ENCODE data around the gene COLQ.

The COLQ gene

DNA sequence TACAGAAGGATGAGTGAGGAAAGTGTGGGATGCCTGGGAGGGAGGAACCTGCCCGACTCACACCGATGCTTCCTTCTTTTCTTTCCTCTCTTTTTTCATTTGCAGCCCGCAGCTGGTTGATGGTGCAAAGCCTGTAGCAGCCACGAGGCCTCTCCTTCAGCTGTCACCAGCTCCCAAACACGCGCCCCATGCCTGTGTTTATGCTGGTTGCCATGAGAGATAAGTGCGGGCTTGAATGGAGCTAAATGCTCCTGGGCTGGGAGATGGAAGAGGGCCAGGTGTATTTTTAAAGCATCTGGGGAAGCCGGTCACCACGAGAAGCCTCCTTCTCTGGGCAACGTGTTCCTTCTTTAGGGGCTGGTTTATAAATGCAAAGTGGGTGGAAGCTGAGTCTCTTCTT, 9.3 kb downstream of the COLQ start:
- TF ChIP-seq PPARA (CRISPR knock-in tag; IDR thresholded peaks at IDR 0.05; ENCODE audit: borderline replicate concordance): no peak
- TF ChIP-seq ZNF8 (CRISPR knock-in tag; IDR thresholded peaks at IDR 0.05): no peak
- TF ChIP-seq ESRRG (CRISPR knock-in tag; IDR thresholded peaks at IDR 0.05): no peak
- no peak for TF ChIP-seq RARB (CRISPR knock-in tag; IDR thresholded peaks at IDR 0.05)
- no peak for TF ChIP-seq ARNTL (CRISPR knock-in tag; IDR thresholded peaks at IDR 0.05; ENCODE audit: borderline replicate concordance, low read depth)
- no peak for TF ChIP-seq TOX (CRISPR knock-in tag; IDR thresholded peaks at IDR 0.05; ENCODE audit: borderline replicate concordance)
- no peak for TF ChIP-seq BACH2 (CRISPR knock-in tag; IDR thresholded peaks at IDR 0.05; ENCODE audit: borderline replicate concordance)
- no peak for TF ChIP-seq ZFP3 (CRISPR knock-in tag; IDR thresholded peaks at IDR 0.05)
- no peak for TF ChIP-seq ZFP30 (CRISPR knock-in tag; IDR thresholded peaks at IDR 0.05)
- TF ChIP-seq TCF4 (CRISPR knock-in tag; IDR thresholded peaks at IDR 0.05; ENCODE audit: borderline replicate concordance): no peak
- TF ChIP-seq CSDC2 (CRISPR knock-in tag; IDR thresholded peaks at IDR 0.05): no peak
- no peak for TF ChIP-seq SNAI2 (CRISPR knock-in tag; IDR thresholded peaks at IDR 0.05)
- no peak for TF ChIP-seq ZC3H10 (CRISPR knock-in tag; IDR thresholded peaks at IDR 0.05)
- TF ChIP-seq ZNF70 (CRISPR knock-in tag; IDR thresholded peaks at IDR 0.05): no peak
- TF ChIP-seq, protein P1, sequence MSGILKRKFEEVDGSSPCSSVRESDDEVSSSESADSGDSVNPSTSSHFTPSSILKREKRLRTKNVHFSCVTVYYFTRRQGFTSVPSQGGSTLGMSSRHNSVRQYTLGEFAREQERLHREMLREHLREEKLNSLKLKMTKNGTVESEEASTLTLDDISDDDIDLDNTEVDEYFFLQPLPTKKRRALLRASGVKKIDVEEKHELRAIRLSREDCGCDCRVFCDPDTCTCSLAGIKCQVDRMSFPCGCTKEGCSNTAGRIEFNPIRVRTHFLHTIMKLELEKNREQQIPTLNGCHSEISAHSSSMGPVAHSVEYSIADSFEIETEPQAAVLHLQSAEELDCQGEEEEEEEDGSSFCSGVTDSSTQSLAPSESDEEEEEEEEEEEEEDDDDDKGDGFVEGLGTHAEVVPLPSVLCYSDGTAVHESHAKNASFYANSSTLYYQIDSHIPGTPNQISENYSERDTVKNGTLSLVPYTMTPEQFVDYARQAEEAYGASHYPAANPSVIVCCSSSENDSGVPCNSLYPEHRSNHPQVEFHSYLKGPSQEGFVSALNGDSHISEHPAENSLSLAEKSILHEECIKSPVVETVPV (CRISPR knock-in tag; IDR thresholded peaks at IDR 0.05): no peak
- no peak for TF ChIP-seq PATZ1 (CRISPR knock-in tag; IDR thresholded peaks at IDR 0.05; ENCODE audit: borderline replicate concordance)
- no peak for TF ChIP-seq POU6F1 (CRISPR knock-in tag; IDR thresholded peaks at IDR 0.05; ENCODE audit: borderline replicate concordance, low read depth)
- TF ChIP-seq ISL1 (CRISPR knock-in tag; IDR thresholded peaks at IDR 0.05): no peak
- no peak for TF ChIP-seq TSHZ2 (CRISPR knock-in tag; IDR thresholded peaks at IDR 0.05)
- no peak for ATAC-seq

- no peak for TF ChIP-seq CSDC2 (CRISPR knock-in tag; IDR thresholded peaks at IDR 0.05)
- no peak for TF ChIP-seq ESRRG (CRISPR knock-in tag; IDR thresholded peaks at IDR 0.05)
- TF ChIP-seq ZFP30 (CRISPR knock-in tag; IDR thresholded peaks at IDR 0.05): no peak
- TF ChIP-seq ISL1 (CRISPR knock-in tag; IDR thresholded peaks at IDR 0.05): no peak
- TF ChIP-seq GLIS3 (CRISPR knock-in tag; IDR thresholded peaks at IDR 0.05): no peak
- TF ChIP-seq PATZ1 (CRISPR knock-in tag; IDR thresholded peaks at IDR 0.05; ENCODE audit: borderline replicate concordance): no peak
- no peak for TF ChIP-seq OSR1 (CRISPR knock-in tag; IDR thresholded peaks at IDR 0.05)
- no peak for TF ChIP-seq TOX (CRISPR knock-in tag; IDR thresholded peaks at IDR 0.05; ENCODE audit: borderline replicate concordance)
- TF ChIP-seq TCF4 (CRISPR knock-in tag; IDR thresholded peaks at IDR 0.05; ENCODE audit: borderline replicate concordance): no peak
- TF ChIP-seq CREB5 (CRISPR knock-in tag; IDR thresholded peaks at IDR 0.05; ENCODE audit: low read depth): no peak
- TF ChIP-seq ZNF70 (CRISPR knock-in tag; IDR thresholded peaks at IDR 0.05): no peak
- no peak for TF ChIP-seq PPARA (CRISPR knock-in tag; IDR thresholded peaks at IDR 0.05; ENCODE audit: borderline replicate concordance)
- TF ChIP-seq TSHZ2 (CRISPR knock-in tag; IDR thresholded peaks at IDR 0.05): no peak
- no peak for TF ChIP-seq ARNTL (CRISPR knock-in tag; IDR thresholded peaks at IDR 0.05; ENCODE audit: borderline replicate concordance, low read depth)
- no peak for ATAC-seq
Measured at GRCh38 chr3:15511156-15511555, 10.3 kb downstream of the COLQ start.
